Karpas-422 (cell line): ENCODE data around the gene OPTN. TPM values are rescaled to one million over a fixed set of nuclear protein-coding genes. Genes with fewer than 3 reads are reported as not detected.
A peak's percentile ranks its signal among the peaks of the same experiment; 100 is the strongest.
"Not testable (repeated sequence)": the region's sequence is repeated elsewhere in the genome, so short reads cannot be mapped to it uniquely, and the experiment has no call there.

Experiments used
- DNase-seq: peaks from one replicate; pipeline ENCODE4 v3.0.0-alpha.2; 2015
- H2AFZ ChIP-seq: fragments of 200-600 bp; sonication (generic); 2 replicates; pipeline ENCODE4 v1.6.1; 2014; ENCODE audit warnings: antibody characterized with exemption, low read length, mixed read lengths
- H3K27ac ChIP-seq: fragments of 200-600 bp; sonication (generic); 2 replicates; pipeline ENCODE4 v1.5.1; 2014; ENCODE audit warnings: mild to moderate bottlenecking, low read length, moderate library complexity
- H3K27me3 ChIP-seq: fragments of 200-600 bp; sonication (generic); 2 replicates; pipeline ENCODE4 v1.6.1; 2014; ENCODE audit warnings: low read length, mixed read lengths
- H3K36me3 ChIP-seq: fragments of 200-600 bp; sonication (generic); 2 replicates; pipeline ENCODE4 v1.6.1; 2014; ENCODE audit warnings: low read length, mixed read lengths; ENCODE audit not compliant: insufficient read depth
- H3K4me1 ChIP-seq: fragments of 200-600 bp; sonication (generic); 2 replicates; pipeline ENCODE4 v1.6.1; 2014; ENCODE audit warnings: mild to moderate bottlenecking, low read length, mixed read lengths
- H3K4me2 ChIP-seq: fragments of 200-600 bp; sonication (generic); 2 replicates; pipeline ENCODE4 v1.6.1; 2014; ENCODE audit warnings: low read length, low read depth, mild to moderate bottlenecking; ENCODE audit not compliant: poor library complexity, severe bottlenecking
- H3K4me3 ChIP-seq: fragments of 200-600 bp; sonication (generic); 2 replicates; pipeline ENCODE4 v1.5.1; 2014; ENCODE audit warnings: mild to moderate bottlenecking, antibody characterized with exemption, low read length, mixed read lengths
- H3K79me2 ChIP-seq: fragments of 200-600 bp; sonication (generic); 2 replicates; pipeline ENCODE4 v1.6.1; 2014; ENCODE audit warnings: mild to moderate bottlenecking, low read length, mixed read lengths
- H3K9ac ChIP-seq: fragments of 200-600 bp; sonication (generic); 2 replicates; pipeline ENCODE4 v1.6.0; 2014; ENCODE audit warnings: low read length
- H3K9me2 ChIP-seq: fragments of 200-600 bp; sonication (generic), shearing (Covaris generic); replicated peaks from 2 replicates; pipeline ENCODE4 v1.6.0; 2014; ENCODE audit warnings: mild to moderate bottlenecking, low read length, moderate library complexity; ENCODE audit not compliant: insufficient read depth
- H3K9me3 ChIP-seq: fragments of 300-700, 200-600 bp; sonication (generic); 2 replicates; pipeline ENCODE4 v1.6.1; 2014; ENCODE audit warnings: low read length, mixed read lengths
- H4K20me1 ChIP-seq: fragments of 200-600 bp; sonication (generic); 2 replicates; pipeline ENCODE4 v1.6.1; 2014; ENCODE audit warnings: mild to moderate bottlenecking, antibody characterized with exemption, low read length, low read depth; ENCODE audit not compliant: insufficient read depth
- total RNA-seq: library from RNA; depleted of rRNA; stranded (reverse); fragments of >200 nt; shearing (Covaris generic); gene quantifications from 2 replicates; pipeline ENCODE4 v1.2.3, GENCODE V29; 2014; ENCODE audit warnings: low replicate concordance

OPTN gene
- total RNA-seq, 1 experiment from 2014 or later, result 0.56 TPM

GRCh38 chr10:13146379-13146778, 46.4 kb downstream of the OPTN start:
- H3K9me3 ChIP-seq, result no peaks in the 10 kb centered on the region
- H3K27ac ChIP-seq, result no peak overlapping the region
- H2AFZ ChIP-seq, result no peak overlapping the region
- no peak overlapping the region for H3K9ac ChIP-seq
- DNase-seq, result no peak
- no peaks in the 10 kb centered on the region for H3K9me2 ChIP-seq
- H3K27me3 ChIP-seq, result no peaks in the 10 kb centered on the region
- no peaks in the 10 kb centered on the region for H3K36me3 ChIP-seq
- H3K4me1 ChIP-seq, result no peaks in the 10 kb centered on the region
- no peaks in the 10 kb centered on the region for H4K20me1 ChIP-seq
- no peak overlapping the region for H3K4me3 ChIP-seq
- no peaks in the 10 kb centered on the region for H3K79me2 ChIP-seq
- H3K4me2 ChIP-seq, result no peak overlapping the region

- Histone ChIP-seq H3K4me3 (no peak overlapping the region), H3K9ac (no peak overlapping the region), H3K36me3 (no peaks in the 10 kb centered on the region), H3K9me3 (no peaks in the 10 kb centered on the region), H2AFZ (no peak overlapping the region), H3K27ac (no peak overlapping the region), H3K79me2 (no peaks in the 10 kb centered on the region), H3K4me2 (no peak overlapping the region), H3K27me3 (no peaks in the 10 kb centered on the region), H3K4me1 (no peaks in the 10 kb centered on the region), H3K9me2 (no peaks in the 10 kb centered on the region), H4K20me1 (no peaks in the 10 kb centered on the region)
- DNase-seq, result no peak
Observed at GRCh38 chr10:13147161-13147560, 47.2 kb downstream of the OPTN start.

GRCh38 chr10:13152296-13152695, 52.3 kb downstream of the OPTN start:
- Histone ChIP-seq H4K20me1 (no peaks in the 10 kb centered on the region), H3K9ac (no peak overlapping the region)

GRCh38 chr10:13155860-13156259, 55.9 kb downstream of the OPTN start:
- not testable (repeated sequence) for H2AFZ ChIP-seq, H3K4me2 ChIP-seq, H3K79me2 ChIP-seq, H3K36me3 ChIP-seq, H4K20me1 ChIP-seq, H3K27me3 ChIP-seq, H3K4me1 ChIP-seq, H3K4me3 ChIP-seq, H3K27ac ChIP-seq, H3K9me3 ChIP-seq, H3K9me2 ChIP-seq, DNase-seq, H3K9ac ChIP-seq

More at GRCh38 chr10:13152296-13152695, 52.3 kb downstream of the OPTN start:
- no peak for DNase-seq
- Histone ChIP-seq H3K27ac (no peak overlapping the region), H3K4me2 (no peak overlapping the region), H3K9me3 (no peaks in the 10 kb centered on the region), H3K4me1 (no peaks in the 10 kb centered on the region), H3K36me3 (no peaks in the 10 kb centered on the region), H3K27me3 (no peaks in the 10 kb centered on the region), H3K4me3 (no peak overlapping the region), H2AFZ (no peak overlapping the region), H3K79me2 (no peaks in the 10 kb centered on the region), H3K9me2 (no peaks in the 10 kb centered on the region)

- H3K27ac ChIP-seq, result no peak overlapping the region
- DNase-seq, result no peak
- no peaks in the 10 kb centered on the region for H4K20me1 ChIP-seq
- H3K9me3 ChIP-seq, result no peaks in the 10 kb centered on the region
- no peaks in the 10 kb centered on the region for H3K36me3 ChIP-seq
- no peaks in the 10 kb centered on the region for H3K9me2 ChIP-seq
- H3K4me1 ChIP-seq, result peaks cover 20% of the 10 kb centered on the region
- H3K4me2 ChIP-seq, result no peak overlapping the region
- H3K4me3 ChIP-seq, result no peak overlapping the region
- H3K79me2 ChIP-seq, result peaks cover 20% of the 10 kb centered on the region
- no peaks in the 10 kb centered on the region for H3K27me3 ChIP-seq
- H2AFZ ChIP-seq, result no peak overlapping the region
- H3K9ac ChIP-seq, result no peak overlapping the region
Observed at GRCh38 chr10:13158401-13158800, 58.4 kb downstream of the OPTN start.

- H3K9me2 ChIP-seq, result no peaks in the 10 kb centered on the region
- H3K9me3 ChIP-seq, result no peaks in the 10 kb centered on the region
- H3K4me1 ChIP-seq, result peaks cover 23% of the 10 kb centered on the region
- 0 out of 2 replicates have a peak, but pooled peaks cover 4% of the 10 kb centered on the region for H3K36me3 ChIP-seq
- DNase-seq, result peak; percentile 100
- no peaks in the 10 kb centered on the region for H3K27me3 ChIP-seq
- peak within 1 kb of the TSS; percentile 74 for H3K9ac ChIP-seq
- H2AFZ ChIP-seq, result peak within 1 kb of the TSS; percentile 99
- peak within 1 kb of the TSS; percentile 89 for H3K4me2 ChIP-seq
- peak within 1 kb of the TSS; percentile 86 for H3K4me3 ChIP-seq
- no peaks in the 10 kb centered on the region for H4K20me1 ChIP-seq
- peaks cover 47% of the 10 kb centered on the region for H3K79me2 ChIP-seq
- no peak within 1 kb of the TSS for H3K27ac ChIP-seq
Observed at GRCh38 chr10:13160934-13161856, 61.2 kb downstream of the OPTN start, which contains the start of gene MCM10. MCM10 (plus strand) TSS chr10:13161558; CDS start chr10:13164203, 2,645 bp downstream.

- Histone ChIP-seq H3K9me2 (no peaks in the 10 kb centered on the region), H3K9ac (peak overlapping the region; percentile 74), H3K4me2 (peak overlapping the region; percentile 89), H4K20me1 (no peaks in the 10 kb centered on the region), H3K27me3 (no peaks in the 10 kb centered on the region), H2AFZ (peak overlapping the region; percentile 70), H3K27ac (no peak overlapping the region), H3K9me3 (no peaks in the 10 kb centered on the region), H3K4me1 (peaks cover 23% of the 10 kb centered on the region), H3K4me3 (peak overlapping the region; percentile 86), H3K36me3 (0 out of 2 replicates have a peak, but pooled peaks cover 4% of the 10 kb centered on the region), H3K79me2 (peaks cover 50% of the 10 kb centered on the region)
- DNase-seq, result peak; percentile 66
Observed at GRCh38 chr10:13161857-13162271, 61.9 kb downstream of the OPTN start.

- no peak overlapping the region for H3K4me3 ChIP-seq
- no peaks in the 10 kb centered on the region for H3K27me3 ChIP-seq
- H2AFZ ChIP-seq, result no peak overlapping the region
- H3K4me1 ChIP-seq, result peaks cover 23% of the 10 kb centered on the region
- H3K9ac ChIP-seq, result peak overlapping the region; percentile 17; the same call in 1 of the 2 replicates
- no peak overlapping the region for H3K4me2 ChIP-seq
- no peak for DNase-seq
- H4K20me1 ChIP-seq, result no peaks in the 10 kb centered on the region
- peaks cover 70% of the 10 kb centered on the region for H3K79me2 ChIP-seq
- no peaks in the 10 kb centered on the region for H3K9me3 ChIP-seq
- H3K36me3 ChIP-seq, result peaks cover 10% of the 10 kb centered on the region; the same call in 1 of the 2 replicates
- H3K9me2 ChIP-seq, result no peaks in the 10 kb centered on the region
- H3K27ac ChIP-seq, result no peak overlapping the region
Observed at GRCh38 chr10:13163859-13164258, 63.9 kb downstream of the OPTN start.
